Mesodermal cell (in vitro differentiated cells): ENCODE data around the gene ORAI2.
"Not testable (repeated sequence)": the region's sequence is repeated elsewhere in the genome, so short reads cannot be mapped to it uniquely, and the experiment has no call there.

Experiments
- H3K27ac ChIP-seq: 2 replicates; pipeline ENCODE4 v1.7.0; 2013; ENCODE audit warnings: mild to moderate bottlenecking, low read depth, low read length, moderate library complexity; ENCODE audit not compliant: severe bottlenecking
- H3K36me3 ChIP-seq: 2 replicates; pipeline ENCODE4 v1.7.1; 2013; ENCODE audit warnings: mild to moderate bottlenecking, low read length, moderate library complexity; ENCODE audit not compliant: control insufficient read depth, insufficient read depth
- H3K4me1 ChIP-seq: one replicate; pipeline ENCODE4 v1.7.1; 2013; ENCODE audit warnings: mild to moderate bottlenecking, low read length; ENCODE audit not compliant: insufficient read depth, control insufficient read depth, poor library complexity, severe bottlenecking
- H3K4me3 ChIP-seq: 2 replicates; pipeline ENCODE4 v1.7.0; 2013; ENCODE audit warnings: low read length, control low read depth, mild to moderate bottlenecking; ENCODE audit not compliant: insufficient read depth, poor library complexity, severe bottlenecking; ENCODE audit errors: extremely low read depth
- H3K9me3 ChIP-seq: 2 replicates; pipeline ENCODE4 v1.7.1; 2013; ENCODE audit warnings: mild to moderate bottlenecking, low read length, moderate library complexity; ENCODE audit not compliant: control insufficient read depth
- WGBS, 2 experiments: methylation state at CpG; one replicate each; pipeline ENCODE4 v1.1.5; 2013; ENCODE audit warnings: missing lambda C conversion rate in 2 of 2; ENCODE audit not compliant: insufficient coverage in 2 of 2; 5-methylcytosine and 5-hydroxymethylcytosine counted together

The ORAI2 gene

DNA sequence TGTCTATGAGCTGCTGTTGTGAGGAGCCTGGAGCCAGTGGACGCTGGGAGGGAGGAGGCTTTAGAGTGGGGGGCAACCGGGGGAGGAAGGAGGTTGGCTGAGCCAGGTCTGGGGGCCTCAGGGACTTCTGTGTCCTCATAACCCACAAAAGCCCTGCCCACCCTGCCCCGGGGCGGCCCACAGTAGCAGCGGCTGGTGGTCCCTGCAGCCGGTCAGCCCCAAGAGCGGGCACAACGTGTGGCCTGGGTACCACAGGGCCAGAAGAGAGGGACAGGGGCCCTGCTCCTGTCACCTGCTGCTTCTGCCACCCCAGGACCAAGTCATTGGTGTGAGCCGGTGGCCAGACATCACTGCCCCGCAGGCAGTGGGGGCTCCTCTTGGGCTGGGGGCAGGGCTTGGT, 48.6 kb downstream of the ORAI2 start:
- not testable (repeated sequence) for H3K27ac ChIP-seq
- no CpG with 5 or more reads among the region's 10 CpGs for whole genome bisulfite sequencing, 2 experiments

GRCh38 chr7:102484317-102484716, 50.9 kb downstream of the ORAI2 start:
- not testable (repeated sequence) for H3K36me3 ChIP-seq, H3K4me1 ChIP-seq
- no CpG with 5 or more reads among the region's 5 CpGs for WGBS, 2 experiments

More for the DNA sequence above, 48.6 kb downstream of the ORAI2 start:
- not testable (repeated sequence) for H3K4me1 ChIP-seq, H3K4me3 ChIP-seq, H3K36me3 ChIP-seq, H3K9me3 ChIP-seq

DNA sequence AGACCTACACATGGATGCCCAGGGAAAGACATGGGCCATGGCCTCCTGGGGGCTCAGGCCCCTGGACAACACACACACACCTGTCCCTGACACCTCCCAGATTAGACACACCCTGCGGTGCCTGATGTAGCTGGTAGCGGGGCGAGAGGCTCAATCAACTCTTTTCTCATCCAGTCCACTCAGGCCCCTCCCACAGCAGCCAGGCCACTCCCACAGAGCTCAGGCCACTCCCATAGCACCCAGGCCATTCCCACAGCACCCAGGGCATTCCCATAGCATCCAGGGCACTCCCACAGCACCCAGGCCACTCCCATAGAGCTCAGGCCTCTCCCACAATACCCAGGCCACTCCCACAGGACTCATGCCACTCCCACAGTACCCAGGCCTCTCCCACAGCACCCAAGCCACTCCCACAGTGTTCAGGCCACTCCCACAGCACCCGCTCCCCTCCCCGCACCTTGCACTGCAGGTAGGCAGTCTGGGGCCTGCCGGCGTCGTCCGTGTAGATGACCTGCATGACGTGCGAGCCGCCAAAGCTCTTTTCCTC, 57.2 kb downstream of the ORAI2 start:
- H3K4me3 ChIP-seq, H3K4me1 ChIP-seq, H3K9me3 ChIP-seq, H3K36me3 ChIP-seq, H3K27ac ChIP-seq: not testable (repeated sequence)
- no CpG with 5 or more reads among the region's 12 CpGs for WGBS, 2 experiments

More at GRCh38 chr7:102484317-102484716, 50.9 kb downstream of the ORAI2 start:
- H3K4me3 ChIP-seq, H3K27ac ChIP-seq, H3K9me3 ChIP-seq: not testable (repeated sequence)

- H3K4me3 ChIP-seq, H3K27ac ChIP-seq, H3K9me3 ChIP-seq, H3K4me1 ChIP-seq, H3K36me3 ChIP-seq: not testable (repeated sequence)
- no CpG with 5 or more reads among the region's 33 CpGs for WGBS, 2 experiments
Observed at GRCh38 chr7:102493220-102493935, 60.0 kb downstream of the ORAI2 start.

GRCh38 chr7:102494026-102494425, 60.7 kb downstream of the ORAI2 start:
- H3K27ac ChIP-seq, H3K9me3 ChIP-seq, H3K36me3 ChIP-seq, H3K4me3 ChIP-seq, H3K4me1 ChIP-seq: not testable (repeated sequence)
- no CpG with 5 or more reads among the region's 15 CpGs for WGBS, 2 experiments

GRCh38 chr7:102494473-102495149, 61.2 kb downstream of the ORAI2 start:
- not testable (repeated sequence) for H3K4me1 ChIP-seq, H3K9me3 ChIP-seq, H3K4me3 ChIP-seq, H3K27ac ChIP-seq, H3K36me3 ChIP-seq
- no CpG with 5 or more reads among the region's 67 CpGs for WGBS, 2 experiments

DNA sequence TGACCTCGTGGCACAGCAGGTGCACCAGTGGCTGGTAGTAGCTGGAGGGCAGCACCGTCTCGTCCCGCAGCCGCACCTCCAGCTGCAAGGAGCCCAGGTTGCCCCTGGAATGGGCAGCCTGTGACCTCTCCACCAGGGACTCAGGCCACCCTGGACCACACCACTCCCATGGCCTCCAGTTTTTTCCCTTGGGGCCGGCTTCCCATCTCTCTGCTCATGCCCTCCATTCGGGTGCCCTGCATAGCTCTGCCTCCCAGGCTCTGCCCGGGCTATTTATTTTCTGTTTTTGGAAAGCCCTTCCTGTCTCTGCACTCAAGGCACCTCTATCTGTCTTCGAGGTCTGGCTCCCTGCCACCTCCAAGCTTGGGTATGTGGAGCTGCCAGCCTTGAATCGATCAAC, 63.5 kb downstream of the ORAI2 start:
- H3K9me3 ChIP-seq, H3K4me3 ChIP-seq: not testable (repeated sequence)
- 100% methylated on average over 2 of the region's 10 CpGs; no CpG with 5 or more reads in 1 of the 2 experiments for WGBS, 2 experiments

GRCh38 chr7:102497308-102497707, 63.9 kb downstream of the ORAI2 start:
- H3K36me3 ChIP-seq, H3K4me1 ChIP-seq, H3K27ac ChIP-seq, H3K4me3 ChIP-seq, H3K9me3 ChIP-seq: not testable (repeated sequence)
- WGBS, 2 experiments, result no CpG with 5 or more reads among the region's 5 CpGs

More for the DNA sequence above, 63.5 kb downstream of the ORAI2 start:
- not testable (repeated sequence) for H3K36me3 ChIP-seq, H3K27ac ChIP-seq, H3K4me1 ChIP-seq

- WGBS, 2 experiments, result 94 to 100% methylated on average over 2 to 3 of the region's 16 CpGs
- not testable (repeated sequence) for H3K36me3 ChIP-seq, H3K4me3 ChIP-seq, H3K4me1 ChIP-seq, H3K27ac ChIP-seq, H3K9me3 ChIP-seq
Observed at GRCh38 chr7:102498321-102498720, 64.9 kb downstream of the ORAI2 start.

GRCh38 chr7:102503141-102503540, 69.8 kb downstream of the ORAI2 start:
- H3K4me3 ChIP-seq, H3K27ac ChIP-seq, H3K36me3 ChIP-seq, H3K9me3 ChIP-seq, H3K4me1 ChIP-seq: not testable (repeated sequence)
- no CpG with 5 or more reads among the region's 12 CpGs for WGBS, 2 experiments
